ENCODE results near the gene DNM3.

DNA sequence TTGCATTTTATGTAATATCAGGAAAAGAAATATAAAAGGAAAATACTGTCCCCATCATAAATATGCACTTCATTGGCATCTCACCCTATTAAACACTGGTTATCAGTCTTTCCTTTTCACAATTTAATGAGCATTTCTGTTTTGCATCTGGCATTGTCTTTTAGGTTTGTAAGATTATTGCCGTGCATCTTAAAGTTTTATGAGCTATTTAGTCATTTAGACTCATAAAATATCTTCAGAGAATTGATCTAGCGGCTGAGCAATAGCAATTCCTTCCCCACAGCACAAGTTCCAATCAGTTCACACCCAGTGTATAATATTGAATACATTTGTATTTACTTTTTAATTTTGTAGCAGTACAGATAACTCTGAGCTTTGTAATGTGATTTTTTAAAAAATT, 466.8 kb downstream of the DNM3 start:
- no peak for TF ChIP-seq POLR2AphosphoS5 (IDR thresholded peaks at IDR 0.05; ENCODE audit: low read depth)
- TF ChIP-seq, protein P1, sequence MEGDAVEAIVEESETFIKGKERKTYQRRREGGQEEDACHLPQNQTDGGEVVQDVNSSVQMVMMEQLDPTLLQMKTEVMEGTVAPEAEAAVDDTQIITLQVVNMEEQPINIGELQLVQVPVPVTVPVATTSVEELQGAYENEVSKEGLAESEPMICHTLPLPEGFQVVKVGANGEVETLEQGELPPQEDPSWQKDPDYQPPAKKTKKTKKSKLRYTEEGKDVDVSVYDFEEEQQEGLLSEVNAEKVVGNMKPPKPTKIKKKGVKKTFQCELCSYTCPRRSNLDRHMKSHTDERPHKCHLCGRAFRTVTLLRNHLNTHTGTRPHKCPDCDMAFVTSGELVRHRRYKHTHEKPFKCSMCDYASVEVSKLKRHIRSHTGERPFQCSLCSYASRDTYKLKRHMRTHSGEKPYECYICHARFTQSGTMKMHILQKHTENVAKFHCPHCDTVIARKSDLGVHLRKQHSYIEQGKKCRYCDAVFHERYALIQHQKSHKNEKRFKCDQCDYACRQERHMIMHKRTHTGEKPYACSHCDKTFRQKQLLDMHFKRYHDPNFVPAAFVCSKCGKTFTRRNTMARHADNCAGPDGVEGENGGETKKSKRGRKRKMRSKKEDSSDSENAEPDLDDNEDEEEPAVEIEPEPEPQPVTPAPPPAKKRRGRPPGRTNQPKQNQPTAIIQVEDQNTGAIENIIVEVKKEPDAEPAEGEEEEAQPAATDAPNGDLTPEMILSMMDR (conservative IDR thresholded peaks at IDR 0.05; ENCODE audit: low read depth in 2 of 2): no peak
- no peak for TF ChIP-seq EZH2 (IDR thresholded peaks at IDR 0.05; ENCODE audit: low read depth, unreplicated experiment)
- no peak for TF ChIP-seq STAT1 (IDR thresholded peaks at IDR 0.05; ENCODE audit: unreplicated experiment)
- no peak for TF ChIP-seq EZH2phosphoT487 (IDR thresholded peaks at IDR 0.05; ENCODE audit: unreplicated experiment)
- no peak for TF ChIP-seq JUNB (IDR thresholded peaks at IDR 0.05; ENCODE audit: unreplicated experiment)
- no peak for TF ChIP-seq NANOG (IDR thresholded peaks at IDR 0.05; ENCODE audit: borderline replicate concordance)
- TF ChIP-seq REST (IDR thresholded peaks at IDR 0.05; ENCODE audit: unreplicated experiment): no peak
- no peak for TF ChIP-seq CREB1 (CRISPR knock-in tag; IDR thresholded peaks at IDR 0.05; ENCODE audit: low read depth)
- TF ChIP-seq ZNF114 (CRISPR knock-in tag; IDR thresholded peaks at IDR 0.05): no peak
- TF ChIP-seq, protein P2, sequence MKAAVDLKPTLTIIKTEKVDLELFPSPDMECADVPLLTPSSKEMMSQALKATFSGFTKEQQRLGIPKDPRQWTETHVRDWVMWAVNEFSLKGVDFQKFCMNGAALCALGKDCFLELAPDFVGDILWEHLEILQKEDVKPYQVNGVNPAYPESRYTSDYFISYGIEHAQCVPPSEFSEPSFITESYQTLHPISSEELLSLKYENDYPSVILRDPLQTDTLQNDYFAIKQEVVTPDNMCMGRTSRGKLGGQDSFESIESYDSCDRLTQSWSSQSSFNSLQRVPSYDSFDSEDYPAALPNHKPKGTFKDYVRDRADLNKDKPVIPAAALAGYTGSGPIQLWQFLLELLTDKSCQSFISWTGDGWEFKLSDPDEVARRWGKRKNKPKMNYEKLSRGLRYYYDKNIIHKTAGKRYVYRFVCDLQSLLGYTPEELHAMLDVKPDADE (IDR thresholded peaks at IDR 0.05): no peak
- no peak for TF ChIP-seq ZNF331 (CRISPR knock-in tag; IDR thresholded peaks at IDR 0.05; ENCODE audit: low read depth)
- TF ChIP-seq ZNF462 (CRISPR knock-in tag; IDR thresholded peaks at IDR 0.05): no peak
